PC-9 (cell line): ENCODE results near the gene NR2C1. TPM values are rescaled to one million over a fixed set of nuclear protein-coding genes. Genes with fewer than 3 reads are reported as not detected.

Experiments
- BruUV-seq: library from RNA; stranded (reverse); fragments of 400-500 nt; replicated peaks from 2 replicates; lab custom pipeline; 2021; lab: Mats Ljungman, UMichigan
- CTCF ChIA-PET: fragments of 300-600 bp; sonication (Branson Sonifier 250); formaldehyde crosslinking; loops from one replicate; lab custom pipeline; 2022; ENCODE audit warnings: antibody characterized with exemption; lab: Charles Lee
- POLR2A ChIA-PET: fragments of 300-600 bp; sonication (Branson Sonifier 250); formaldehyde crosslinking; loops from one replicate; lab custom pipeline; 2022; ENCODE audit warnings: antibody characterized with exemption; ENCODE audit not compliant: unreplicated experiment; lab: Charles Lee
- DNase-seq, 2 experiments: peaks; one replicate each; pipeline versions ENCODE4 v3.0.0 to v3.0.0-alpha.2; 2015 to 2022; ENCODE audit warnings: mixed read lengths in 1 of 2
- H2AFZ ChIP-seq: fragments of 200-600 bp; sonication (generic); 2 replicates; pipeline ENCODE4 v1.8.1; 2017; ENCODE audit warnings: antibody characterized with exemption
- H3F3A ChIP-seq: fragments of 200-600 bp; sonication (generic); 2 replicates; pipeline ENCODE4 v1.8.1; 2017; ENCODE audit warnings: antibody characterized with exemption, mild to moderate bottlenecking, low read depth; ENCODE audit not compliant: insufficient read depth
- H3K27ac ChIP-seq: fragments of 200-600 bp; sonication (generic); 2 replicates; pipeline ENCODE4 v1.6.1; 2016; ENCODE audit warnings: mixed run types
- H3K27me3 ChIP-seq: fragments of 200-600 bp; sonication (generic); 2 replicates; pipeline ENCODE4 v1.6.1; 2016; ENCODE audit warnings: low read depth, mixed run types; ENCODE audit not compliant: insufficient read depth
- H3K36me3 ChIP-seq: fragments of 200-600 bp; sonication (generic); 2 replicates; pipeline ENCODE4 v1.6.1; 2016; ENCODE audit warnings: low read depth, mixed run types
- H3K4me1 ChIP-seq: fragments of 200-600 bp; sonication (generic); replicated peaks from 2 replicates; pipeline ENCODE4 v1.6.1; 2016; ENCODE audit warnings: mixed run types; ENCODE audit not compliant: insufficient read depth
- H3K4me2 ChIP-seq: fragments of 200-600 bp; sonication (generic); 2 replicates; pipeline ENCODE4 v1.6.1; 2017; ENCODE audit warnings: mixed run types
- H3K4me3 ChIP-seq: fragments of 200-600 bp; sonication (generic); 2 replicates; pipeline ENCODE4 v1.6.1; 2016; ENCODE audit warnings: mixed run types
- H3K79me2 ChIP-seq: fragments of 200-600 bp; sonication (generic); 2 replicates; pipeline ENCODE4 v1.6.1; 2017; ENCODE audit warnings: low read depth, mixed run types
- H3K9me2 ChIP-seq: fragments of 200-600 bp; sonication (generic); 2 replicates; pipeline ENCODE4 v1.8.1; 2017; ENCODE audit warnings: mild to moderate bottlenecking; ENCODE audit not compliant: insufficient read depth
- H3K9me3 ChIP-seq: fragments of 200-600 bp; sonication (generic); 2 replicates; pipeline ENCODE4 v1.8.1; 2016; ENCODE audit warnings: low read depth; ENCODE audit not compliant: insufficient read depth
- H4K20me1 ChIP-seq: fragments of 200-600 bp; sonication (generic); 2 replicates; pipeline ENCODE4 v1.8.1; 2017; ENCODE audit not compliant: insufficient read depth
- EZH2 ChIP-seq: fragments of 200-600 bp; sonication (generic); IDR thresholded peaks from 2 replicates; pipeline ENCODE4 v1.8.0; 2017; ENCODE audit warnings: antibody characterized with exemption, low read depth
- intact Hi-C: fragments of 100-400 bp; cut with micrococcal nuclease; formaldehyde crosslinking; loops from one replicate; pipeline ENCODE4 v1.10.0; 2022; ENCODE audit not compliant: unreplicated experiment
- total RNA-seq: library from RNA; stranded (reverse); gene quantifications from 2 replicates; pipeline ENCODE4 v1.2.3, GENCODE V29; 2021
- TF ChIP-seq, protein P1 (sequence below): fragments of 200-600 bp; sonication (generic); conservative IDR thresholded peaks from 2 replicates; pipeline ENCODE4 v1.6.1; 2017; ENCODE audit warnings: mixed run types, antibody characterized with exemption, mild to moderate bottlenecking, moderate library complexity

NR2C1 gene
- total RNA-seq, 1 experiment from 2014 or later = 26.4 TPM

- Histone ChIP-seq H3K4me2 (no peak overlapping the region), H4K20me1 (0 out of 2 replicates have a peak, but pooled peaks cover 6% of the 10 kb centered on the region), H2AFZ (no peak overlapping the region), H3F3A (peaks cover 10% of the 10 kb centered on the region; the same call in 1 of the 2 replicates), H3K4me1 (peaks cover 6% of the 10 kb centered on the region), H3K36me3 (no peaks in the 10 kb centered on the region), H3K9me3 (no peaks in the 10 kb centered on the region), H3K27me3 (no peaks in the 10 kb centered on the region), H3K9me2 (no peaks in the 10 kb centered on the region; the same call in 1 of the 2 replicates), H3K4me3 (no peak overlapping the region), H3K79me2 (peaks cover 36% of the 10 kb centered on the region), H3K27ac (no peak overlapping the region)
- CTCF ChIA-PET = no interaction called here
- POLR2A ChIA-PET = no interaction called here
- TF ChIP-seq, protein P1, sequence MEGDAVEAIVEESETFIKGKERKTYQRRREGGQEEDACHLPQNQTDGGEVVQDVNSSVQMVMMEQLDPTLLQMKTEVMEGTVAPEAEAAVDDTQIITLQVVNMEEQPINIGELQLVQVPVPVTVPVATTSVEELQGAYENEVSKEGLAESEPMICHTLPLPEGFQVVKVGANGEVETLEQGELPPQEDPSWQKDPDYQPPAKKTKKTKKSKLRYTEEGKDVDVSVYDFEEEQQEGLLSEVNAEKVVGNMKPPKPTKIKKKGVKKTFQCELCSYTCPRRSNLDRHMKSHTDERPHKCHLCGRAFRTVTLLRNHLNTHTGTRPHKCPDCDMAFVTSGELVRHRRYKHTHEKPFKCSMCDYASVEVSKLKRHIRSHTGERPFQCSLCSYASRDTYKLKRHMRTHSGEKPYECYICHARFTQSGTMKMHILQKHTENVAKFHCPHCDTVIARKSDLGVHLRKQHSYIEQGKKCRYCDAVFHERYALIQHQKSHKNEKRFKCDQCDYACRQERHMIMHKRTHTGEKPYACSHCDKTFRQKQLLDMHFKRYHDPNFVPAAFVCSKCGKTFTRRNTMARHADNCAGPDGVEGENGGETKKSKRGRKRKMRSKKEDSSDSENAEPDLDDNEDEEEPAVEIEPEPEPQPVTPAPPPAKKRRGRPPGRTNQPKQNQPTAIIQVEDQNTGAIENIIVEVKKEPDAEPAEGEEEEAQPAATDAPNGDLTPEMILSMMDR = no peak
- TF ChIP-seq EZH2 = no peak
- no TSS peak for BruUV-seq
- no peak for DNase-seq
- intact Hi-C loops = loop anchor here (5.0 to 10.0 kb wide), 3 partner anchors 43 to 460 kb away; partner anchors contain the start of gene METAP2
Measured at GRCh38 chr12:95074766-95075165, 1.3 kb upstream of the NR2C1 start.

GRCh38 chr12:95073698-95074520, 491 bp upstream of the NR2C1 start:
- Histone ChIP-seq H3K9me3 (no peaks in the 10 kb centered on the region), H3K36me3 (no peaks in the 10 kb centered on the region), H2AFZ (peak overlapping the region; percentile 100), H3K79me2 (peaks cover 44% of the 10 kb centered on the region), H3K4me2 (peak overlapping the region; percentile 95), H4K20me1 (peaks cover 6% of the 10 kb centered on the region; the same call in 1 of the 2 replicates), H3K4me1 (peaks cover 6% of the 10 kb centered on the region), H3K27me3 (no peaks in the 10 kb centered on the region), H3K27ac (peak overlapping the region; percentile 68; the same call in 1 of the 2 replicates), H3K9me2 (no peaks in the 10 kb centered on the region; the same call in 1 of the 2 replicates), H3F3A (peaks cover 10% of the 10 kb centered on the region; the same call in 1 of the 2 replicates), H3K4me3 (peak overlapping the region; percentile 80; the same call in 1 of the 2 replicates)
- DNase-seq = no peak
- intact Hi-C loops = loop anchor here (2.0 to 10.0 kb wide), 4 partner anchors 25 to 461 kb away; partner anchors contain the start of gene METAP2
- TF ChIP-seq EZH2 = no peak
- TF ChIP-seq, protein P1 = peak; percentile 81
- ChIA-PET POLR2A (interaction anchor here (0.6 to 0.7 kb wide), 4 partner anchors 176 to 1517 kb away, joined by 4 to 21 read pairs (median 6); no protein-coding TSS in a partner anchor), CTCF (interaction anchor here (0.6 to 1.3 kb wide), 4 partner anchors 24 to 528 kb away, joined by 3 to 27 read pairs (median 4); no protein-coding TSS in a partner anchor)
- BruUV-seq = no TSS peak

DNA sequence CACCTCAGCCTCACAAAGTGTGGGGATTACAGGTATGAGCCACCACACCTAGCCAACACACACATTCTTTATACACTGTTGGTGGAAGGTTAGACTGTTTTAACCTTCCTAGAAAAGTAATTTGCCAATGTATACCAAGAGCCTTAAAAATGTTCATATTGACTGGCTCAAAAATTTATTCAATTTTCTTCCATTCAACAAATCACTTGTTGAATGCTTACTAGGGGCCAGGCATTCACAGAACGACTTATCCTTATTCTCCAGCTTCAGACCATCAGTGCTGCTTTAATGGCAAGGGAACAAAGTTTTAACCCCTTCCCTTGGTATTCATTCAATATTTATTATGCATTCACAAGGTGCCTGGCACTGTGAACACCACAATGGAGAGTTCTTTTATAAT, 3.0 kb downstream of the NR2C1 start:
- ChIA-PET CTCF (no interaction called here), POLR2A (no interaction called here)
- H3K9me3 ChIP-seq = no peaks in the 10 kb centered on the region
- no peaks in the 10 kb centered on the region for H3K9me2 ChIP-seq
- no peak overlapping the region for H2AFZ ChIP-seq
- H3K79me2 ChIP-seq = peaks cover 57% of the 10 kb centered on the region
- DNase-seq = no peak
- TF ChIP-seq, protein P1 = no peak
- no peak for TF ChIP-seq EZH2
- H3K4me1 ChIP-seq = peaks cover 6% of the 10 kb centered on the region
- no TSS peak for BruUV-seq
- intact Hi-C loops = loop anchor here (5.0 to 10.0 kb wide), 3 partner anchors 47 to 464 kb away; partner anchors contain the start of gene METAP2
- H4K20me1 ChIP-seq = peaks cover 6% of the 10 kb centered on the region; the same call in 1 of the 2 replicates
- no peak overlapping the region for H3K4me2 ChIP-seq
- peaks cover 7% of the 10 kb centered on the region; the same call in 1 of the 2 replicates for H3F3A ChIP-seq
- no peaks in the 10 kb centered on the region for H3K27me3 ChIP-seq
- 0 out of 2 replicates have a peak, but pooled peaks cover 3% of the 10 kb centered on the region for H3K36me3 ChIP-seq
- no peak overlapping the region for H3K27ac ChIP-seq
- H3K4me3 ChIP-seq = no peak overlapping the region
